NOMO-1 treated with dmso at 0.1 percent for 144 hours (cell line): ENCODE data around the gene TRMT44.
"Not testable (repeated sequence)": the region's sequence is repeated elsewhere in the genome, so short reads cannot be mapped to it uniquely, and the experiment has no call there.

Experiments
- DNase-seq: peaks from one replicate; lab custom pipeline; 2025; ENCODE audit not compliant: unreplicated experiment; lab: John Stamatoyannopoulos, UW

Gene TRMT44

DNA sequence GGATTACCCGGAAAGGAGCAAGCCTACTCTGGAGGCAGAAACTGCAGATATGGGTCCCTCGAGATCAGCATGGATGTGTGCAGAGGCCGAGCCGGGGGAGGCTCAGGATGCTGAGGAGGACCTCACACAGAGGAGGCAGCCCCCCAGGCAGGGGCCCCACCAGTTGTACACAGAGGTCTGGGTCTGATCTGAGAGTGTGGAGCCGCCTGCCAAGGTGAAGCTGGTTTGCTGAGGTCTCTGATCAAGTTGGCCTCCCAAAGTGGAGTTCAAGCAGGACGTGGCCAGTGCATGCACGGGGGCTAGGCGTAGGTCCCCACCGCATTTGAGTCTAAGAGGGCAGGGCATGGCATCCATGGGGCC is 35.1 kb upstream of the TRMT44 start:
- DNase-seq = no peak

DNA sequence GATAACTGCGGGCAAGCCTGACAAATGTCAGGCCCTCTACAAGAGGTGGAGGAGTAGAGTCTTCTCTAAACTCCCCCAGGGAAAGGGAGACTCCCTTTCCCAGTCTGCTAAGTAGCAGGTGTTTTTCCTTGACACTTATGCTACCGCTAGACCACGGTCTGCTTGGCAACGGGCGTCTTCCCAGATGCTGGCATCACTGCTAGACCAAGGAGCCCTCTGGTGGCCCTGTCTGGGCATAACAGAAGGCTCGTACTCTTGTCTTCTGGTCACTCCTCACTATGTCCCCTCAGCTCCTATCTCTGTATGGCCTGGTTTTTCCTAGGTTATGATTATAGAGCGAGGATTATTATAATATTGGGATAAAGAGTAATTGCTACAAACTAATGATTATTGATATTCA is 33.7 kb upstream of the TRMT44 start:
- DNase-seq = not testable (repeated sequence)

DNA sequence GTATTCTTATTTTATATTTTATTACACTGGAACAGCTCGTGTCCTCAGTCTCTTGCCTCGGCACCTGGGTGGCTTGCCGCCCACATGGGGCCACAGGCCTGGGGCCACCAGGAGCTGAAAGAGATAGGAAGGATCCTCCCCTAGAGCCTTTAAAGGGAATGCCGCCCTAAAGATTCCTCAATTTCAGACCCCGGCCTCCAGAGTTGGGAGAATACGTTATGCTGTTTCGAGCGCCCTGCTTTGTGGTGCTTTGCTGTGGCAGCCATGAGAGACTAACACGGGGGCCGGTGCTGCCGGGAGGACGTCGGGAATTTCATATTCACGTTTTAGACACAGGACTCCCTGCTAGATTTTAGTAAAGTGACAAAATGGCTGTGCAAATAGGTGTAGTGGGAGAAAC is 33.3 kb upstream of the TRMT44 start:
- no peak for DNase-seq

DNA sequence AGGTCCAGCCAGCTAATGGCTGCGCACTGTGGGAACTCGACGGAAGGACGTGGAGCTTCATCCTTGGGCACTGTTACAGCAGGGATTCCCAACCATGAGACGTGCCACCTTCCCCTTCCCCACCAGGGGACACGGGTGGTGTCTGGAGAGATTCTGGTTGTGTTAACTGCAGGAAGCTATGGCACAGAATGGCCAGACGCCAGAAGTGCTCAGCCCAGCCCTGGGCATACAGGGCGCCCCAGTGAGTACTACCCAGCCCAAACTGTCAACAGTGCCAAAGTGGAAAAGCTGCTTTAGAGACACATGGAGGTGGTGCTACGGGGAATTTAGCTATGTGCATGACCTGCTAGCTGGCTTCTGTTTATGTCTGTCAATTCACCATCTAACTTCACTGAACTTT is 32.8 kb upstream of the TRMT44 start:
- no peak for DNase-seq

- no peak for DNase-seq
These were observed 31.1 kb upstream of the TRMT44 start for GRCh38 chr4:8409264-8410065.

DNA sequence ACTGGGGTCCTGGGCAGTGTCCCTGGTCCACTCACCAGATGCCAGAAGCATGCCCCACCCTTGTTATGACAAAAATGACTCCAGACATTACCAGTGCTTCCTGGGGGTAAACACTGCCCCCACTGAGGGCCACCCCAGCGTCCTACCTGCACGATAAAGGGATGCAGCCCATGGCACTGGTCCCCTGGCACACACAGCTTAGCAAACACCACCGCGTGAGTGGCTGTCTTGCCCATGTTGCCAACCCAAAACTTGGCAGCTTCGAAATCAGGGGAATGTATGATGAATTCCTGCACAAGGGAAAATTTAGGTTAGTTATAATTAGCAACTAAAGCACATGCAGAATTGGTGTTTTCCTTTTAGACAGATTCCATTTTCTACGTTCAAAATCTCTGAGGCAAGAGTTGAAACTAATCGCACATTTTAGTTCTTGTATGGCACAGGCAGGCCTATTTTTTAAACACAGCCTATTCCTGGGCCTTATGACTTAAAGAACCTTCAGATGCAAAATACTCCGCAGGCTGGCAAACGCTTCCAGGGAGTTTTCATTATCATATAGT is 30.4 kb upstream of the TRMT44 start:
- DNase-seq = no peak

DNA sequence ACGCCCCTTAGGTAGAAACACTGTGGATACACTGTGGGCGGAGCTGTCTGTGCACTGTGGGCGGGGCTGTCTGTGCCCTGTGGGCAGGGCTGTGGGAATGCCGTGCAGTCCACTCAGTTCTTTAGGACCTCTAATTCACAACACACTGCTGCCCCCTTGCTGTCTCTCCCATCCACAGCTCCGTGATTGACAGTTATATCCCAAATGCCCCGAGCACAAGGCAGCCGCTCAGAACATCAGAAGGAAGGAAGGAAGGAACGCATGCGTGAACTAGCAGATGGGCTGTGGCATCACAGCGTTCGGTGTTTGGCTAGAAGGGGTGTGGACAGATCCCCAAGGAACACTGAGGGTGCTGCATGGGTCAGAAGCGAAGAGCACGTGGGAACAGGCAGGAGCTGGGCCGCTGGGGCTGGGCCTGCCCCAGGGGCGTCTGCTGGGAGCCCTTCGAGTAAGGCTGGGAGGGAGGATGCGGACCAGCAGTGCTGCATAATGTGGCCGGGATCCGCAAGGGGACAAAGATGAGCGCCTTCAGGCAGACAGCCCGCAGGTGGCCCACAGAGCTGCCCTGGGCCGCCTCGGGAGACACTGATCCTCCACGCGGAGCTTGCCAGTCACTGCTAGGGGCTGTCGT is 29.8 kb upstream of the TRMT44 start:
- DNase-seq = no peak

- no peak for DNase-seq
These were observed 29.0 kb upstream of the TRMT44 start for GRCh38 chr4:8411351-8412180.

DNA sequence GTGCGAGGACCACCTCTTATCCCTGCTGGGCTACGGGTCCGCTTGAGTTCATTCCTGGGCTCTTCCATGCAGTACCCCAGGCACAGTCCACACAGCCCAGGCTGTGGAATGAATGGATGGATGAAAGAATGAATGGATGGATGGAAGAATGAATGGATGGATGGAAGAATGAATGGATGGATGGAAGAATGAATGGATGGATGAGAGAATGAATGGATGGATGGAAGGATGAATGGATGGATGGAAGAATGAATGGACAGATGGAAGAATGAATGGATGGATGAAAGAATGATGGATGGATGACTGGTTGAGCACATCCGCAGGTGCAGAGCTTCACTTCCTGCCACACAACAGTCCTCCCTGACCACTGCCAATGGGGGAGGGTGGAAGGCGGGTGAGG is 28.3 kb upstream of the TRMT44 start:
- no peak for DNase-seq

DNA sequence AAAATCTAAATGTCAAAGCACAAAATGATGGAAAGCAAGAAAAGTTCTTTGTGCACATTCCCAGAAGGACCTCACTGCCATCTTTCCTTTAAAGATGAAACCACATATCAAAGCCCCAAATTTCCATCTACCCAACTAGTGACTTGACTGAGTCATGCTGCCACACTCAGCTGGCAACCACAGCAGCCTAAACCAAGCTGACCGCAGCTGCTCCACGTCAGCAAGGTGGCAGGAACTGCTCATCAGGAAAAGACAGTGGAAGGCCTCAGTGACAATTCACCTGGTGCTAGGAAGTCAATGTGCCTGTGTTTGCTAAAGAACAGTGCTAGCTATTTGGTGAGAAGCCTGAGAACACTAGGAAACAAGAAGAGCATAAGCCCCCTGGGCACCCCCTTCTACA is 26.2 kb upstream of the TRMT44 start:
- no peak for DNase-seq

GRCh38 chr4:8417071-8417614 is 23.4 kb upstream of the TRMT44 start:
- DNase-seq = no peak

DNA sequence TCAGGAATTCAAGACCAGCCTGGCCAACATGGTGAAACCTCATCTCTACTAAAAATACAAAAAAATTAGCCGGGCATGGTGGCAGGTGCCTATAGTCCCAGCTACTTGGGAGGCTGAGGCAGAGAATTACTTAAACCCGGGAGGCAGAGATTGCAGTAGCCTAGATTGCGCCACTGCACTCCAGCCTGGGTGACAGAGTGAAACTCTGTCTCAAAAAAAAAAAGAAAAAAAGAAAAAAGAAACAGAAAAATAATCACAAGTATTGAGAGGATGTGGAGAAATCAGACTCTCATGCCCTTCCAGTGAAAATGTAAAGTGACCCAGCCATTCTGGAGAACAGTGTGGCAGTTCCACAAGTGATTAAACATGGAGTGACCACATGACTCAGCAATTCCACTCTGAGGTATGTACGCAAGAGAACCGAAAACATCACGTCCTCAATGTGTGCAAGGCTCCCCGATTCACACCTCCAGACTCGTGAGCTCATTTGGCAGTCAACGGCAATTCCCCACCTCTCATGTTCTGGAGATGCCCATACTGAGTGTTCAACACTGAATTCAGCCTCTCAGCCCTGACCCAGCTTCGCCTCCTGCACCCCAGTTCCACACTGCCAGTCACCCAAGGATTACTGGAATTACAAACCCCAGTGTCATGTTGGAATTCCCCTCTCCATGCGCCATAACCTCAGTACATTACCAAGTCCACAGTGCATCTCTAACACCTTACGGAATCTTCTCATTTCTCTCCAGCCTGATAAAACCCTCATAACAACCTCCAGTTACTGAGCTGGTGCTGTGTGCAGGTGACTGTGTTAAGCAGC is 21.1 kb upstream of the TRMT44 start:
- DNase-seq = peak; percentile 9

DNA sequence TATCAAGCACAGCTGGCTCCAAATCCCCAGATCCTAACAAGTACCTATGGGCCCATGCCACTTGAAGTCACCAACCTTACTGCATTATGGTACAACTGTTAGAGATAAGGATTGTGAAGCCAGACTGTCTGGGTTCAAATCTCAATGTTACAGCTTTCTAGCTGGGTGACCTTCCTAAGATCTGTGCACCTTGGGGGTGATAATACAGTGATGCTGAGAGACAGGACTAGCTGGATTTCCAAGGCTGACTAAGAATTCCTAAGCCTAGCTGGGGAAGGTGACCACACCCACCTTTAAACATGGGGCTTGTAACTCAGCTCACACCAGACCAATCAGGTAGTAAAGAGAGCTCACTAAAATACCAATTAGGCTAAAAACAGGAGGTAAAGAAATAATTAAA is 20.4 kb upstream of the TRMT44 start:
- DNase-seq = not testable (repeated sequence)

GRCh38 chr4:8422327-8422726 is 18.2 kb upstream of the TRMT44 start:
- DNase-seq = no peak

DNA sequence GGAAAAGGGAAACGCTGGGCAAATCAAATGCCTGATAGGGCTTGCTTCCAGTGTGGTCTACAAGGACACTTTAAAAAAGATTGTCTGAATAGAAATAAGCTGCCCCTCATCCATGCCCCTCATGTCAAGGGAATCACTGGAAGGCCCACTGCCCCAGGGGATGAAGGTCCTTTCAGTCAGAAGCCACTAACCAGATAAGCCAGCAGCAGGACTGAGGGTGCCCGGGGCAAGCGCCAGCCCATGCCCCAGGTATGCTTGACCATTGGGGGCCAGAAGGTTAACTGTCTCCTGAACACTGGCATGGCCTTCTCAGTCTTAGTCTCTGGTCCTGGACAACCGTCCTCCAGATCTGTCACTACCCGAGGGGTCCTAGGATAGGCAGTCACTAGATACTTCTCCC is 17.8 kb upstream of the TRMT44 start:
- no peak for DNase-seq

- DNase-seq = no peak
These were observed 13.3 kb upstream of the TRMT44 start for GRCh38 chr4:8427262-8427661.

GRCh38 chr4:8427761-8428287 is 12.8 kb upstream of the TRMT44 start:
- DNase-seq = peak; percentile 50

DNA sequence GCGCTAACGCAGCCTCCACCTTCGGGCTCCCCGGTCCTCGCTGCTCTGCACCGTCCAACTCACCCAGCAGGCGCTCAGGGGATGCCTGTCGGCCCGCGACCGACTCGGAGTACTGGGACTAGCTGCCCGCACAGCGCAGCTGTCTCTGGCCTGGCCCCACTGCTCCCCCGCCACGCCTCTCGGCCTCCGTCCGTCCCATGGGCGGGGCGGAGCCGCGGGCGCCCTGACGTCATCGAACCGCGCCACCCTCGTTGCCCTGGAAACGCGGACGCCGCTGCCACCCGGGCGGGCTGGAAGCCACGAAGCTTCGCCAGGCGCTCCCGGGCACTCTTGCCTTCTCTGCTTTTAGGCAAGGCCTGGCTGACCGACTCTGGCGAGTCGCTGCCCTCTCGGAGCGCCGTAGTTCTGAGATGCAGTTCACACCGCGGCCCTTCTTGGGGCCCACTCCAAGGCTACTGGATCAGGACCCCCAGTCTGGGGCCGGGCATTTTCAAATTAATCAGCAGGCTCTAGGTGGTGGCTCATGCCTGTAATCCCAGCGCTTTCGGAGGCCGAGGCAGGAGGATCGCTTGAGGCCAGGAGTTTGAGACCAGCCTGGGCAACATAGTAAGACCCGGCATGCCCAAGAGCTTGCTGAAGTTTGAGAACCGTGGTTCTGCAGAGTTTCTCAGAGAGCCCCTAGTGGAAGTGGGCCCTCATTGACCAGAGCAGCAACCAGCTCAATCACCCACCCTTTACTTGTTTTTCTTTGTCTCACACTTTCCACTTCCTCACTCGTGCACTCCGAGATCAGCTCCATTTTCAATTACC is 12.1 kb upstream of the TRMT44 start:
- peak; percentile 58 for DNase-seq

DNA sequence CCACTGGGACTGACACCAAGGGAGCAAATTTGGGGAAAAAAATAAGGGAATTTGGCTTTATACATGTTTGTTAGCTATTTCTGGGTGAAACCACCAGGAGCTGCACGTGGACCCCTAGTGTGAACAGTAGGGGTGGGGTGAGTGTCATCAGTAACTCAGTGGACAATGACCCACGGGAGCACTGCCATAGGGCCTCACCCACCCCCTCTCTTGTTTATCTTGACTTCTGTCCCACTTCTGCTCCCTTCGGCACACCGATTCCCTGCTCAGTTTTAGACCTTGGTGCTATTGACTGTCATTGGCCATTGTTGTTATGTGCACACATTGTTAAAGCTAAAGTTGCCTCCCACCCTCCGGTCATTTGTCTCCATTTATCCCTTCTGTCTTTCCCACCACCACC is 9.0 kb upstream of the TRMT44 start:
- DNase-seq = no peak
